ENCODE measurements around the gene STAT1.
"Not testable (repeated sequence)": the region's sequence is repeated elsewhere in the genome, so short reads cannot be mapped to it uniquely, and the experiment has no call there.

Gene STAT1

DNA sequence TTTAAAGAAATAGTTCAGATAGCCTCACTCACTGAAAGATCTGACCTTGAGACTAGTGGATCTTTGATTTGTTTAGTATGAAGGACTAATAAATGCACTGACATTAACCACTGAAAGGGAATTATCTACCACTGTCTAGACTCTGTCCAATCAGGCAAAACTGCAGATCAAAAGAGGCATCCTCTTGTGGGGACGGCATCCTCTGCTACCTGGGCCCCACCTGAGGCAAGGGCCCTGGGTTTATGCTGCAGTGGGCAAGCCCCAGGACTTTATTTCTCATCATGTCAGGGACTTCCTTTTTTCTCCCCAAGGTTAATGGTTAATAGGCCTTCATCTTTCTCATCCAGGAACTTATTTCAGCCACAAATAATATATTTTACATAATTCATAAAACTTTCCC, 32.2 kb downstream of the STAT1 start:
- no peak for DNase-seq (ENCODE audit: low read depth in 2 of 2)

DNA sequence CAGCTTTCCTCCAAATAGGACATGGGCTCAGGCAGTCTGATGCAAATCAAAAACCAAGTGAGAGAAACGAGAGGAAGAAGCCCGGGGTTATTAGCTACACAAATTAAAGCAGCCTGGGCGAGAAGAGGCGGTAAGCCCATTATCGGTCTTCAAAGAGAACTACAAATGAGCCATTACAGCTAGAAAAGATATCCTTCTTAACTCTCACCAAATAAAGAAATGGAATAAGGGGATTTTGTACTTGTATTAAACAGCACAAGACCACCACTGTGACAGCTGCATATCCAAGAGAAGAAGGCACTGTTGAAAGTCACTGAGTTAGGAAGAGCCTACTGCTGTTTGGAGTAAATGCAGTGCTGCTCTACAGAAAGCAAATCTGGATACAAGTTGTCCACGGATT, 32.6 kb downstream of the STAT1 start:
- no peak for DNase-seq (ENCODE audit: low read depth in 2 of 2)

DNA sequence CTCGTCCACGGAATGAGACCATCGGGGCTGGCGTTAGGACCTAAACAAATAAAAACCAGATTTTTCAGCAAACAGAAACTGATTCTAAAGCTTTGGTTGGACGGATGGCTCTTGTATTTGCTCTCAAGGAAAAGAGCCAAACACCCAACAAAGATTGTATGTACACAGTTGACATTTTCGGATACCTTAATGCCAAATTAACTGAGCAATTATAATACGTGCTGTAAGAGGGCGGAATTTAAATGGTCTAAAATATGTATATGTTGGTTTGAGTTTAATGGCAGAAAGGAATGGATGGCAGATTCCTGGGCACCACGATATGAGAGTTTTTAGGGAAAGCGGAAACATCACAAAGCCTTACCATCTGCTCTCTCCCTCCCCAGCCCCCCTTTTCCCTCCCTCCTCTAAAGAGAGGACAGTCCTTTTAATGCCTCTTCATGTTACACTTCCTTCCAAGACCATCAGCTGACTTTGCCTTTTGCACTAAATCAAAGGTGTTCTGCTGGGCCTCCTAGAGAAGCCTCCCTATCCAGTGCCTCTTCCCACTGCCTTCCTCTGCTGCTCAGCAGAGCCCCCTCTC, 33.3 kb downstream of the STAT1 start:
- DNase-seq (ENCODE audit: low read depth in 2 of 2) = no peak

DNA sequence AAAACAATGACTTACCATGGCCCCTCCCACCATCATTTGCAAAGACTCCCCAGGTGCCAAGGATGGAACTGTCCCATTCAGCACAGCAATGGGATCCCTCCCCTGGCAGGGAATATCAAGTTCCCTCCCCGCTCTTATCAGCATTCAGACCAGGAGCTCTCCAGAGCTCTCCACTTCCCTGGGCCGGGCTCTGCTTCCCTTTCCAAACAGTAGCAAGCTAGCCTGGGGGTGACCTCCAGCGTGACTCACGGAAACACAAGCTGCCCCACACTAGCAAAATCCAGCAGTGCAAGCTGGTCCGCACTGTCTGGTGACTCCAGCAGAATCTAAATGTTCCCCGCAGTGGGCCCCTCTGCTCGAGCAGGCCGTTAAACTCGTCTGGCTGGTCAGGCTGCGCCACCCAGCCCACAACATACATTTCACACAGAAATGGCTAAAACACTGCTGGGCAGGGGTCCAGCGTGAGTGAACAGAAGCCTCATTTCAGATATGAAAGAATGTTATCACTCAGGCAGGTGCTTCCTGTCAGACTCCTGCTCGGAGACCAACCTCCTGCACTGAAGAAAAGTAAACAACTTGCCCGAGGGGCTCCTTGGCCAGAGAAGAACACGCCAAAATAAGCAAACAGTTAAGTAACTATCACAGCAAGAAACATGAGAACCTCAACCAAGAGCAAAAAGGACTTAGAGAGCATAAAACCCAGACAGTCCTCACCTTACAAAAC, 33.9 kb downstream of the STAT1 start:
- no peak for DNase-seq (ENCODE audit: low read depth in 2 of 2)

DNA sequence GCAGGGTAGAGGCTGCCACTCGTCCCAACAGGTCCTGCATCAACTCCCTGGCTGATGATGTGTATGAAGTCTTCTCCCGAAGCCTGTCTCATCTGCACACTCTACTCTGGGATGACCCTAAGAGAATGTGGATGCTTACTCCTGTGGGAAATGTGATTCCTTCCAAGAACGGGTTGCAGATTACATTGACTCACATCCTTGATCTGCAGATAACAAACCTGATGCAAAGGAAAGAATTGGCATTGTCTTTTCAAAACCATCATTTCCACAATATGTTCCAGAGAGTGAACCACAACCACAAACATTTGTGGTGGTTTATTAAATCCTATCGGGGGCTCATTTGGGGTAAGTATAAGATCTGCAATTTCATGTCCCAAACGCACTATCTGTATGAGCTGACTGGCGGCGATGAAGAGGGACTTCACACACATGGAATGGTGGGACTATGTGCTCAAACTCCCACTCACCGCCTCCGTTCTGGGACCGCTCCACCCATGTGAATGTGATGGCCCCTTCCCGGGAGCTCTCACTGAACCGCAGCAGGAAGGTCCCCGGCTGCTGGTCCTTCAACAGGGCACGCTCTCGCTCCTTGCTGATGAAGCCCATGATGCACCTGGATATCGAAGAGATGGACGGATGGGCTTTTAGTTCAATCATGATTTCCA, 35.5 kb downstream of the STAT1 start:
- no peak for DNase-seq (ENCODE audit: low read depth in 2 of 2)

DNA sequence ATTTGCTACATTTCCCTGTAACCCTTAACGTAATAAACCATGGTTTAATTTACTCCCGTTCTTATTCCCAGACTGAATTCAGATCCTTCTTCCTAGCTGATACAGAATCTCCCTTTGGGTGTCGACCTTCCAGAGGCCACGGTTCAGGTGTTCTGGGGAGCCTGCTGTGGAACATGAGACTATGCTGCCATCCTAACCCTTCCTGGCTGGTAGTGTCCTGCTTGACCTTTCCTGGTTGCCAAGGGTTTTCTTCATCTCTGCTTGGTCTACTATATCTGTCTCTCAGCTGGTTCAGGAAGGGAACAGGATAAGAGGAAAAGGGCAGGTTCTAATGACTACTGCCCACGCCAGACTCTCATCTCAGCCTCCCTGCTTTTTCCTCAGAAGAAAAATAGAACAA, 36.5 kb downstream of the STAT1 start:
- DNase-seq (ENCODE audit: low read depth in 2 of 2) = no peak

DNA sequence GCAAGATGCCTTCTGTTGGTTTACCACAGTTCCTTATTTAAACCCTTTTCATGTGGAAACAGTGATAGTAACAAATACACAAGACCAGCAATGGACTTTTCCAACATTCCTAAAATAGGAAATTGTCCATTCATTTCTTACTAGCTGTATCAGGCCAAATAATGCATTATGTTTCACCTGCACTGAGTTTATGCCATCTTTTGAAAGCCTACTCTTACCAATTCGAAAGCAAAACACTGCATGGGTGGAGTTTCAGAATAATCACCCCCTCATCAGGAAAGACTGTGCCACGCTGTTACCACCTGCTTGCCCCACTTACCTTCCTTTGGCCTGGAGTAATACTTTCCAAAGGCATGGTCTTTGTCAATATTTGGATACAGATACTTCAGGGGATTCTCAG, 37.5 kb downstream of the STAT1 start:
- no peak for DNase-seq (ENCODE audit: low read depth in 2 of 2)

DNA sequence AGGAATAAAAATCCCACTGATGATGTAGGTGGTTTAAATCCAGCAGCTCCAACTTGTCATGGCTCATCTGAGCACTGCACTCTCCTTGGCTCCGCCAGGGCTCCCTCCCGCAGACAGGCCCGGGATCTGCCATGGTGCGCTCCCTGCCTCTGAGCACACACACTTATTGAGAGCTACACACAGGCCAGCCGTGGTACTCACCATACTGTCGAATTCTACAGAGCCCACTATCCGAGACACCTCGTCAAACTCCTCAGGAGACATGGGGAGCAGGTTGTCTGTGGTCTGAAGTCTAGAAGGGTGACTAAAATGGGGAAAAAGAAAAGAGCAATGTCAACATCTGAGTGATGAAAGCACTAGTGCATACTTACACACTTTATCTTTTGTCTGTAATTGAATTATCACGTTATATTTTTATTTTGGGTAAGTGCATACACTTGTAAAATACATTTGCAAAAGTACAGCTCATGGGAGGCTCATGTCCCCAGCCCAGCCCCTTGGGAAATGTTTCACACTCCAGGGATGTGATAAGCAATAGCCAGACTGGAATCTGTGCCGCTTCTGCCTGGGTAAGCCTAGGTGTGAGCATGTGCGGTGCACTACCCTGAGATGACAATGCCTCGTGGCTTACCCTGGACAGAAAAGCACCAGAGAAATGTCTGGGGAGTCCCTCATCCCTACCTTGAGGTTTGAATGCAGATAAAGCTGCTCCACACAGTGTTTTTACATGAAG, 39.2 kb downstream of the STAT1 start:
- DNase-seq (ENCODE audit: low read depth in 2 of 2) = no peak

DNA sequence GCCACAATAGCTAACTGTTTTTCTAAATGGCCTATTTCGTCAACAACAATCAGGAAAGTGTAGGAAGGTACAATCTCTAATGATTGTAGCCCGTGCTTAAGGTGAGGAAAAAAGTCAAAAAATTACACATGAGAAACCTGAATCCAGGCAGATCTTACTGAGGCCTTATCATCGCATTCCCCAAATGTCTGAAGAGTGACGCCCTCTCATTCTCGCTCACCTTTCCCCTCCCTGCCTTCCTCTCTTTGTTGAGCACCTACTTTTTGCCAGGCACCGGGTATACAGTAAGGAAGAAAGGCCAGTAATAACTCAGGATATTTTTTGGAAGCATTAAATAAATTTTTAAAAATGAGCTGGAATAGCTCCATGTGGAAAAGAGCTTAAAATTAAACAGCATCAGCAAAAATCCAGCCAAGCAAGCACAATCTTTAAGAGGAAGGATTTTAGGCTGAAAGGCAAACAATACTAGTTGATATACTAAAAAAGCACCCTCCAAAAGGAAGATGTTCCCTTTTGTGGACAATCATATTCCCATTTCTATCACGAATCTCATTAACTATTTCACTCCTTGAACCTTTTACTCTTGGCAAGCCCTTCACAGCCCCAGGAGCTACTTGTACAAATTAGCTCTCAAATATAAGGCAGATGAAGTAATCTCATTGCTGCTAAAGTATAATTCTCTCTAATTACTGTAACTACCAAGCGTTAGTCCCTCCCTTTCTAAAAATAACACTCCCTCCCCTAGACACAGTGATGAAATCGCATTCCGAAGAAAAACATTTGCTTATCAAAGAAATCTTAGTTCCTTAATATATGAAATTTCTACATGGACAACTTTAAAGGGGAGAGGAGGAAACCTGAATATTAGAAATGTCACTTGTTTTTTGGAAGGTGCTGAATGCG, 40.0 kb downstream of the STAT1 start:
- no peak for DNase-seq (ENCODE audit: low read depth in 2 of 2)

DNA sequence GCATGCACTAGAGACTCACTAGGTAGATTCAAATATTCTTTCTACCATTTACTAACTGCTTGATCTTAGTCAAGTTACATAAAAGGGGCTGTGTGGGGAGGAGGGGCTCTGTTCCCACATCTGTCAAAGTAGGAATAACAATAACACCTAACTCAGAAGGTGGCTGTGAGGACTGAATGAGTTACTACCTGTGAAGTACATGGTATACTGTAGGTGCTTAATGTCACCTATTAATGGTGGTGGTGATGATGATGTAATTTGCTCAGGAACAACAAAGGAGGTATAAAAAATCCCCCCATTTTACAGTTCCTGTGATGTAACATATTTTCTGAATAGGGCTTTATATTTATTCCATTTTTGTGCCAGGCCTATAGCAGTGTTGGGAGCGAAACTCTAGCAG, 40.7 kb downstream of the STAT1 start:
- no peak for DNase-seq (ENCODE audit: low read depth in 2 of 2)

DNA sequence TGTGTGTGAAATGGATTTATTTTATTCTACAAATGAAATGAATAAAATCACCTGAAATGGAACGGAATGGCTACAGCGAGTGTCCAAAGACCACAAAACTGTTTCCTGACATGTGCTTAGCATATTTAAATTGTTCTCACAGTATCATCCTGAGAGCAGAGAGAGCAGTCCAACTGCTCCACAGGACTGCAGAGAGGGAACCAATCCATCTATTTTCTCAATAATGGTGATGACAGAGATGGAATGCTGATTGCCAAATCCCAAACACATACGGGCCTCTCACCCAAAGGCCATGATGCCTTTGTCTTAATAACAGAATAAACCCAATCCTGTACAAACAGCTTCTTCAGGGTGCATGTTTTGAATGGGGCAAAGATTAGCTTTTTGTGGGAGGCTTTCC, 41.1 kb downstream of the STAT1 start:
- DNase-seq (ENCODE audit: low read depth in 2 of 2) = no peak

DNA sequence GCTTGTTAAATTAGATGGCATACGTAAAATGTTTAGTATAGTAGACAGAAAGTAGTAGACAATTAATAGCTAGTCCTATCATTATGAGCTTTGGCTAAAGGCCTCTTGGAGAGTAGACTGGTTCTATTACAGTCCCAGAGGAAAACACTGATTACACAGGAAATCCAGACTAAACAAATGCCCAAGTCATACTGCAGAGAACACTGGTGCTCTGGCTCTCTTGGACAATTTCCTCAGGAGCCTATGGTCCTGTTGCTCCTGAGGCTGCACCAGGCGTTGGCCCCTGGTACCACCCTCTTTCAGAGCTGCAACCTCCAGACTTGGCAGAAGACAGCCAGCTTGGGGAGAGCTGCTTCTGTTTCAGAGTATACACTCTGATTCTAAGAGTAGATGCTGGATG, 41.8 kb downstream of the STAT1 start:
- DNase-seq (ENCODE audit: low read depth in 2 of 2) = no peak

DNA sequence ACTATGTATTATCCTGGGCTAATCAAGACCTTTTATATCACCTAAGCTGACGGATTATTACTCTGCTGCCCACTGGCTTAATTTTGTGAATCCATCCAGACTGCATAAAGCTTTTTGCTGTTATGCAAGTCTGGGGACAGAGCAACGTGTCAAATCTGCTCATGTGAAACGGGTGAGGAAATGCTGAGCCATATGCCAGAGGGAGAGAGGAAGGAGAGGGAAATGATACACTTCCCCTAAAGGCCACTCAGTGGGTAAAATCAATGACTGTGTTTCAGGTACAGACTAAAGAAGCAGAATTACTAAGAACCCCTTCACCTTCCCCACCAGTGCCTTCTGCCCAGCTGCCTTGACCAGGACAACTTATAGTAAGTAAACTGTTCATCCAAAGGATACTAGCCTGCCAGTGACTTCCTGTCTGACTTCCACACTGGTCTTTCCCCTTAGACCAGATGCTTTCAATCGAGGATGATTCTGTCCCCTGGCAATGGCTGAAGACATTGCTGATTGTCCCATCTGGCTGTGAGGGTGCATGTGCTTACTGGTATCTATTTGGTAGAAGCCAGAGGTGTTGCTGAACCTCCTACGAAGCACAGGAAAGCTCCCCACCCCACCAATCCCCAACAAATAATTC, 43.0 kb downstream of the STAT1 start:
- no peak for DNase-seq (ENCODE audit: low read depth in 2 of 2)

DNA sequence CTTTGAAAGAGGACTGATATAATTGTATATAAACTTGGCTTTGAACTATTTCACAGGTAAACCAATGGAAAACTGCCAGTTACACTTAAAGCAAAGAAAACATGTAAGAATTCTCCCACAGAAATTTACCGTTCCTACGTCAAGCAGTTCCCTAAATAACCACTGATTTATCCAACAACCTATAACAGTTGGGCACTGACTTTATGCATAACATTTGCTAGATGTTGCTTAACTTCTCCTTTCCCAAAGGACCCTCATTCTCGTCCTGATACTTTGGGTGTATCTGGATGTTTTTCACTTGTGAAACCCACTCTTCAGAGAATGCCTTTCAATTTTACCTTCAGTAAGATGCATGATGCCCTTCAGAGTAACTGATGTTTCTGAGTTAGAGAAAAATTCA, 43.8 kb downstream of the STAT1 start:
- no peak for DNase-seq (ENCODE audit: low read depth in 2 of 2)

DNA sequence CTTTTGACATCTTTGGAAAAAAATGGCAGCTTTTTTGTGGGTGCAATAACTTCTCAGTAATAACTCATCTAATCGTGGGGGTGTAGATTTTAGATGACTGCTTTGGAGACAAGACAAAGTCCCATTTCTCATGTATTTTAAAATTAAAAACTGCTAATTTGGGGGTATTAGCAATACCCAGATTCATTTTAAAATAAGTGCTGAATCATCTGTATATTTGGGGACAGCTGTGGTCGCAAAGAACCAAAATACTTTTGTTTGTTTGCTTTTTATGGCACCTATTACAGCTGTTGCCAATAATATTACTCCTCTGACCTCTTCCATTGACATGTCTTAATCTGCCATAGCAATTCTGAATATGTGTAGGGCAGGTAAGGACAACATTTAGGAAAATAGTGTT, 45.4 kb downstream of the STAT1 start:
- DNase-seq (ENCODE audit: low read depth in 2 of 2) = no peak

DNA sequence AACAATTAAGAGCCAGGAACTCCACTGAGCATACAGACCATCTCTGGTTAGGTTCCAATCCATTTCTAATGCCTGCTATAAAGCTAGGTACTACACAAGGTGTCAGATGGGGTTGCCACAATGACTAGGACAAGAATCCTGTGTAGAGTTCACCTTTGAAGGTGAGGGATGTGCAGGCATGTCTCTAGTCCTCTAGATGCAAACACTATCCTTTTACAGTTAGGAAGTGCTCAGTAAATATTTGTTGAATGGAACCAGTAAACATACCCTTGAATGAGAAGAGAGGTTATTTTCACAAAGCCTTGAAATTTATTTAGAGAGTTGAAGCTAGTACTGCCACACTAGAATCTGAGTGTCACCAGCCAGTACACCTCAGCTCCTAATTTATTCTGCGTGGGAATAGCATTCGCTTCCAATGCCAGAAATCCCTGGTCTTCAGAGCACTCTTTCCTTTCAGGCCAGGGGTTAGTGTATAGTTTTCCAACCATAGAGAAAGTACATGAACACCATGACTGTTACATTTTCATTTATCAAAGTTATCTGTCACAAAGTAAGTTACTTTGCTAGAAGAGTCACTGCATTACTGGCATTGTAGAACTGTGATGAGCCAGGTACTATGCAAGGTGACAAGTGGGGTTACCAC, 48.3 kb downstream of the STAT1 start:
- DNase-seq (ENCODE audit: low read depth in 2 of 2) = no peak

DNA sequence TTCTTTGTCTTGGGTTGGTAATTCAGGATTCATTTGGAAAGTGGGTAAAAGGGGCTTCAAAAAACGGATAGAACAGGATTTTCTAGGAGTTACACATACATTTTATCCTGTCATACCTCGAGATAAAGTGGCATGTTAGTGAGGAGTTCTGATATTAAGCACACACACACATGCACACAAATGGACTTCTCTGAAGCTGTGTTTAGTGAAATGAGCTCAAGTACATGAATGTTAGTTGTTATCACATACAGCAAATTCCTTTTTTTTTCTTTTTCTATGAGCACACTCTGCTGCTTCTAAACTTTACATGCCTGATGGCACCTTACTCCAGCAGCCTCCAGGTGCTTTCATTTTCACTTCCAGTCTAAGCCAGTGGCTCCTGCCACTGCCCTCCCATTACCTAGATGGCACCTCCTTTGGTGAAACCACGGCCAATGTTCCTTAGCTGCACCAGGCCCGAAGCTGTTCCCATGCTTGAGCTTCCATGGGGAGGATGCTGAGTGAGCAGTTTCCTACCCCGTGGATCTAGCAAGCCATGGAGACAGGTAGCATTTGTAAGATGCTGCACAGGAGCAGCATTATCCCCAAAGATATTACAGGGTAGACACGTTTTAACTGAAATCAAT, 49.7 kb downstream of the STAT1 start:
- no peak for DNase-seq (ENCODE audit: low read depth in 2 of 2)

DNA sequence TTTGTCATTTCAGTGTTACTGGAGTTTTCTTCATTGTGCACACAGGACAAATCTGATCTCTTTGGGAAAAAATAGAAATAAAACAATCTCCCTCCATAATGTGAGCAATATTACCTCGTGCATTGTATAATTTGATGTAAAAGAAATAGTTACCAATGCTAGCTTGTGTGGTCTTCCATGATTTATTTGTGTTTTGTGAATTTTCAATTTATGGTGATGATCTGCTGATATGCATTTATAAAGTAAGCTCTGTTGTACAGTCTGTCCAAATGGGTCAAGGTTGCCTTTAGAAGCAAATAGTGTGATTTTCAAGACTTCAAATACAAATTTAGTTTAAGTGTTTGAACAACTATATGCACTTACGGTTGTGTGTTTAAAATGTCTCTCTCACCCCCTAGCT, 50.9 kb downstream of the STAT1 start:
- no peak for DNase-seq (ENCODE audit: low read depth in 2 of 2)

DNA sequence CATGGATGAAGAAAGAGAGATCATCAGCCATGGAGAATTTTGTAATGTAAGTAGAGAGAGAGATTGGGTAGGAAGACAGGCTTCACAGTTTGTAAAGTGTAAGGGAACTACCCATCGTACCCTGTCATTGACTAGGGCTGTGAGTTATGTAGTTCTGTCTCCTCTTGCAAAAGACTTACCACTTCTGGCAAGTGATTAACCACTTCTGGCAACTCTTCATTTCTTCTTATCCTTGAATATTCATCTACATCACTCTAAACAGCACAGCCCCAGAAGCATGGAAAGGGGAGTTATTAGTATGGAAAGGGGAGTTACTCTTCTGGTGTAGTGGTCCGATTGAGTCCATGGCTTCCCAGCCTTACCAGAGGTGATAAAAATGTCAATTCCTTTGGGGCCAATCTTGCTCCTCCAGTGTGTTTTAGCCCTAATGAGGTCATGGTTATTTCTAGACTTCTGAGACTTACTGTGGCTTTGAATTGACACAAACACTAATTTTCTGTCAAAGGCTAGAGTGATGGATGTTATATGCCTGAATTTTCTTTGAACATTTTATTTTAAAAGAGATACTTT, 52.0 kb downstream of the STAT1 start:
- no peak for DNase-seq (ENCODE audit: low read depth in 2 of 2)

DNA sequence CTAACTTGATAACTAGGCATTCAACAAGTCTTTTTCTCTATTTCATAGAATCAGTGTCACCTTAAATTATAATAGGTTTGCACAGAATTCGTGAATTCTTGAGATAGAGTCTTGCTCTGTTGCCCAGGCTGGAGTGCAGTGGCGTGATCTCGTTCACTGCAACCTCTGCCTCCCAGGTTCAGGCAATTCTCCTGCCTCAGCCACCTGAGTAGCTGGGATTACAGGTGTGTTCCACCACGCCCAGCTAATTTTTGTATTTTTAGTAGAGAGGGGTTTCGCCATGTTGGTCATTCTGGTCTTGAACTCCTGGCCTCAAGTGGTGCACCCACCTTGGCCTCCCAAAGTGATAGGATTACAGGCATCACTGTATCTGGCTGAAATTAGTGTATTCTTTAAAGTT, 52.9 kb downstream of the STAT1 start:
- not testable (repeated sequence) for DNase-seq (ENCODE audit: low read depth in 2 of 2)

All from activated CD8-positive, alpha-beta memory T cell treated with anti-CD3 and anti-CD28 coated beads for 4 hours (primary cell).